GM23248 (cell line): ENCODE measurements around the gene PIP4K2A. TPM values are rescaled to one million over a fixed set of nuclear protein-coding genes. Genes with fewer than 3 reads are reported as not detected.

Experiments
- DNase-seq: peaks from one replicate; pipeline ENCODE4 v3.0.0-alpha.2; 2015
- H2AFZ ChIP-seq: fragments of 200-600 bp; sonication (generic); 2 replicates; pipeline ENCODE4 v1.6.1; 2016; ENCODE audit warnings: antibody characterized with exemption
- H3F3A ChIP-seq: fragments of 200-600 bp; sonication (generic); 2 replicates; pipeline ENCODE4 v1.6.1; 2016; ENCODE audit warnings: mild to moderate bottlenecking, antibody characterized with exemption, mixed run types; ENCODE audit not compliant: insufficient read depth
- H3K27ac ChIP-seq: fragments of 200-600 bp; sonication (generic); 2 replicates; pipeline ENCODE4 v1.5.1; 2016; ENCODE audit warnings: mild to moderate bottlenecking
- H3K27me3 ChIP-seq: fragments of 200-600 bp; sonication (generic); replicated peaks from 2 replicates; pipeline ENCODE4 v1.6.1; 2016; ENCODE audit warnings: mild to moderate bottlenecking; ENCODE audit not compliant: insufficient read depth
- H3K36me3 ChIP-seq: fragments of 200-600 bp; sonication (generic); 2 replicates; pipeline ENCODE4 v1.6.1; 2016; ENCODE audit warnings: low read depth, mild to moderate bottlenecking
- H3K4me1 ChIP-seq: fragments of 200-600 bp; sonication (generic); 2 replicates; pipeline ENCODE4 v1.6.1; 2016; ENCODE audit warnings: mild to moderate bottlenecking; ENCODE audit not compliant: insufficient read depth
- H3K4me2 ChIP-seq: fragments of 200-600 bp; sonication (generic); one replicate; pipeline ENCODE4 v1.6.1; 2016; ENCODE audit warnings: mild to moderate bottlenecking; ENCODE audit not compliant: unreplicated experiment
- H3K4me3 ChIP-seq: fragments of 200-600 bp; sonication (generic); 2 replicates; pipeline ENCODE4 v1.5.1; 2016; ENCODE audit warnings: mild to moderate bottlenecking
- H3K79me2 ChIP-seq: fragments of 200-600 bp; sonication (generic); 2 replicates; pipeline ENCODE4 v1.6.1; 2016; ENCODE audit warnings: mild to moderate bottlenecking; ENCODE audit not compliant: insufficient read depth
- H3K9ac ChIP-seq: fragments of 200-600 bp; sonication (generic); 2 replicates; pipeline ENCODE4 v1.6.1; 2016; ENCODE audit warnings: mild to moderate bottlenecking
- H3K9me2 ChIP-seq: fragments of 200-600 bp; sonication (generic); 2 replicates; pipeline ENCODE4 v1.6.1; 2016; ENCODE audit warnings: mixed run types, mild to moderate bottlenecking, moderate library complexity; ENCODE audit not compliant: insufficient read depth
- H3K9me3 ChIP-seq: fragments of 200-600 bp; sonication (generic); one replicate; pipeline ENCODE4 v1.6.1; 2017; ENCODE audit warnings: low read depth
- H4K20me1 ChIP-seq: fragments of 200-600 bp; sonication (generic); 2 replicates; pipeline ENCODE4 v1.6.0; 2016; ENCODE audit not compliant: insufficient read depth
- EZH2 ChIP-seq: fragments of 200-600 bp; sonication (generic); IDR thresholded peaks from 2 replicates; pipeline ENCODE4 v1.6.1; 2018; ENCODE audit warnings: antibody characterized with exemption, mild to moderate bottlenecking; ENCODE audit not compliant: insufficient read depth, poor library complexity, severe bottlenecking
- EZH2phosphoT487 ChIP-seq: fragments of 200-600 bp; sonication (generic); IDR thresholded peaks from 2 replicates; pipeline ENCODE4 v1.6.1; 2018; ENCODE audit warnings: antibody characterized with exemption, moderate library complexity, mild to moderate bottlenecking, low read depth; ENCODE audit not compliant: insufficient read depth
- WGBS, 2 experiments: methylation state at CpG; one replicate each; pipeline ENCODE4 v1.1.6; 2015 to 2017; ENCODE audit warnings: low lambda C conversion rate in 2 of 2, low coverage in 1 of 2; ENCODE audit errors: missing lambda C conversion rate in 2 of 2; 5-methylcytosine and 5-hydroxymethylcytosine counted together
- in situ Hi-C: fragments of 300-500 bp; cut with MboI; formaldehyde crosslinking; loops from 2 replicates; pipeline ENCODE4 v1.15.0; 2020
- polyA plus RNA-seq: library from polyadenylated mRNA; unstranded; fragments of >200 nt; fragmentation: Nextera tagmentation; extraction: Ambion mirVana; gene quantifications from 2 replicates; pipeline ENCODE4 v1.2.1, GENCODE V29; 2016
- total RNA-seq: library from RNA; depleted of rRNA; stranded (reverse); fragments of >200 nt; shearing (Covaris generic); gene quantifications from 2 replicates; pipeline ENCODE4 v1.2.3, GENCODE V29; 2014

The PIP4K2A gene
- total and polyA plus RNA-seq, 2 experiments from 2014 or later: 19.8 to 26.9 TPM

DNA sequence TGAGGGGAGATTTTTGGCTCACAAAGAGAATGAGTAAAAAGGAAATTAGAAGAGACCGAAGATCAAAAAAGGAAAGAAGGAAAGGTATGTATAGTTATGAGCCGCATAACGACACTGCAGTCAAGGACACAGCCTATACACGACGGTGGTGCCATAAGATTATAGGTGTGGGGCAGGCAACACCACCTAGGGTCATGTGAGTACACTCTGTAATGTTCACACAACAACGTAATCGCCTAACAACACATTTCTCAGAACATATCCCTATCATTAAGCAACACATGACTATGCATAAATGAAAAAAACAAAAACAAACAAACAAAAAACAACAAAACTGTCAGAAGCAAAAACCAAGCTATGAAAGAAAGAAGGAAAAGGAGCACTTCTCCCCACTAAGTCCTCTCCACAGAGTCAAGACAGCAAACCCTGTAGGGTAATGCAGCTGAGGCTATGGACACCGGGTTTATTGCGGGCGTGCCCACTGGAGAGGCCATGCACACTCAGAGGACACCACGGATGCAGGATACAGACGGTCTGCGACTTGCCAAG lies 45.1 kb downstream of the PIP4K2A start:
- no peak overlapping the region for H2AFZ ChIP-seq
- H3K27ac ChIP-seq: no peak overlapping the region
- H3F3A ChIP-seq: peaks cover 12% of the 10 kb centered on the region
- DNase-seq: no peak
- H3K9ac ChIP-seq: no peak overlapping the region
- no peaks in the 10 kb centered on the region for H3K36me3 ChIP-seq
- in situ Hi-C loops: no loop called here
- H3K4me1 ChIP-seq: peaks cover 17% of the 10 kb centered on the region
- no peaks in the 10 kb centered on the region for H3K9me3 ChIP-seq
- WGBS, 2 experiments: 94 to 95% methylated on average over 13 of the region's 13 CpGs
- no peaks in the 10 kb centered on the region for H3K27me3 ChIP-seq
- H3K9me2 ChIP-seq: 0 out of 2 replicates have a peak, but pooled peaks cover 3% of the 10 kb centered on the region
- no peak overlapping the region for H3K4me2 ChIP-seq
- TF ChIP-seq EZH2 (no peak), EZH2phosphoT487 (no peak)
- no peaks in the 10 kb centered on the region; the same call in 1 of the 2 replicates for H4K20me1 ChIP-seq
- H3K4me3 ChIP-seq: no peak overlapping the region
- peaks cover 100% of the 10 kb centered on the region for H3K79me2 ChIP-seq

DNA sequence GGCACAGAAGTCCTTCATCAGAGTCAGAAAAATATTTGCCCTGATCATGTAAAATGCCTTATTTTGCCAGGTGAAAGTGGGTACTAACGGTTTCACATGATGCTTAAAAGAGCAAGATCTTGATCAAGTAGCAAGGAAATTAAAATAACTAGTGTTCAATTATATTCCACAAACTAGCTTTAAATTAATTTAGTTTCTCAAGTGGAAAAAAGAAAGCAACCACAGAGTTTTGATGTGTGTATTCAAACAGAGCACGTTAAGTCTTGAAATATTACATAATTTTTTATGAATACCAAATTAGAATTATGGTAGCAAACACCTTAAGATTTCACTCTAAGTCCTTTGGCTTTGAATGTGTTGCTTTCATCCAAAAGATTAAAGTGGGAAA lies 47.3 kb downstream of the PIP4K2A start:
- Histone ChIP-seq H3K4me1 (peaks cover 10% of the 10 kb centered on the region), H3K4me2 (no peak overlapping the region), H3K36me3 (no peaks in the 10 kb centered on the region), H3K9ac (no peak overlapping the region), H3K79me2 (peaks cover 98% of the 10 kb centered on the region), H3F3A (no peaks in the 10 kb centered on the region), H3K27ac (no peak overlapping the region), H3K9me2 (0 out of 2 replicates have a peak, but pooled peaks cover 3% of the 10 kb centered on the region), H3K9me3 (no peaks in the 10 kb centered on the region), H3K27me3 (no peaks in the 10 kb centered on the region), H4K20me1 (no peaks in the 10 kb centered on the region; the same call in 1 of the 2 replicates), H2AFZ (no peak overlapping the region), H3K4me3 (no peak overlapping the region)
- WGBS, 2 experiments: 90 to 97% methylated on average over 2 of the region's 2 CpGs
- in situ Hi-C loops: no loop called here
- TF ChIP-seq EZH2 (no peak), EZH2phosphoT487 (no peak)
- DNase-seq: no peak

DNA sequence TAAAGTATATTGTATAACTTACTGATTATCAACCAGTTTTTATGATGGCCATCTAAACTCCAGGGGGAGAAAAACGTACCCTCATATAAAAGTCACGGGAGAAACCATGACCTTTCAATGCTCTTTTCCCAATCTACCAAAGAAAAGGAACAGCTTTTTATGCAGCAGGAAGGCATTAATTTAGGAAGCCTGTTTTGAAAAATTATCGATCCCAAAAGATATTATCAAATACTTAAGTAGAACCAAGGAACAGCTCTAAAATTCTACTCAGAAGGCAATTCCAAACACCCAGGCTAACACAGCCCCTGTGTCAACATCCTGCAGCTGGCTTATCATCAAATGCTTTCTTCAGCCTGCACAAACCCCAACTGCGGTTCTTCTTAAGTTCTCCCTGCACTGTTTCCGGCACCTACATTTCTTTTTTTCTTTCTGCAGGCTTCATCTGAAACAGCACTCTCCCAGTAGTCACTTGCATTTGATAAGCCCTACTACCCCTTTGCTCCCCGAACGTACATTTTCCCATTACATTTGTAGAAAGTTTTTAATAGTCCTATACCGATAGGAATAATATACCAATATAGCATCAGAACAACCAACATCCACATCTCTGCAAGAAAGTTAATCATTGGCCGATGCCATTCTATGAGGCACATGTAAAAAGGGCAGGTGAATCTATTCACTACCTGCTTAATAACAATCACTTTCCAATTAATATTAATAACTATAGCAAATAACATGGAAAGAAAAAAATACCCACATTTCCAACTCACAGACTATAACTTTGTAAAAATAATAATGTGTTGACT lies 47.9 kb downstream of the PIP4K2A start:
- Histone ChIP-seq H4K20me1 (no peaks in the 10 kb centered on the region; the same call in 1 of the 2 replicates), H2AFZ (no peak overlapping the region), H3K9ac (no peak overlapping the region), H3F3A (no peaks in the 10 kb centered on the region), H3K27me3 (no peaks in the 10 kb centered on the region), H3K9me2 (0 out of 2 replicates have a peak, but pooled peaks cover 3% of the 10 kb centered on the region), H3K4me2 (no peak overlapping the region), H3K79me2 (peaks cover 98% of the 10 kb centered on the region), H3K36me3 (no peaks in the 10 kb centered on the region), H3K4me1 (peaks cover 10% of the 10 kb centered on the region), H3K27ac (no peak overlapping the region), H3K4me3 (no peak overlapping the region), H3K9me3 (no peaks in the 10 kb centered on the region)
- WGBS, 2 experiments: 74% methylated on average over 9 of the region's 9 CpGs
- in situ Hi-C loops: no loop called here
- DNase-seq: no peak
- TF ChIP-seq EZH2phosphoT487 (no peak), EZH2 (no peak)

DNA sequence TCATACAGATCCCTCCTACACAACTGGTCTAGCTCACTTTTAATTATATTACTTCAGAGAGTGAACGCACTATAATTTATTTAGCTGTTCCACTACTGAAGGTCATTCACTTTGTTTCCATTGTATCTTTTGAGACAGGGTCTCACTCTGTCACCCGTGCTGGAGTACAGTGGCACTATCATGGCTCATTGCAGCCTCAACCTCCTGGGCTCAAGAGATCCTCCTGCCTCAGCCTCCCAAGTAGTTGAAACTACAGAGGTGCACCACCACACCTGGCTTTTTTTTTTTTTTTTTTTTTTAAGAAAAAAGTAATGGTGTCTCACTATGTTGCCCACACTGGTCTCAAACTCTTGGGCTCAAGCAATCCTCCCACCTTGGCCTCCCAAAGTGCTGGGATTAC lies 49.0 kb downstream of the PIP4K2A start:
- H3K4me1 ChIP-seq: 0 out of 2 replicates have a peak, but pooled peaks cover 1% of the 10 kb centered on the region
- H3K4me2 ChIP-seq: no peak overlapping the region
- no peak overlapping the region for H3K9ac ChIP-seq
- no peaks in the 10 kb centered on the region for H3F3A ChIP-seq
- TF ChIP-seq EZH2 (no peak), EZH2phosphoT487 (no peak)
- no peaks in the 10 kb centered on the region for H3K9me3 ChIP-seq
- H2AFZ ChIP-seq: no peak overlapping the region
- H3K79me2 ChIP-seq: peaks cover 98% of the 10 kb centered on the region
- no peaks in the 10 kb centered on the region for H4K20me1 ChIP-seq
- in situ Hi-C loops: no loop called here
- no peak for DNase-seq
- no peaks in the 10 kb centered on the region for H3K27me3 ChIP-seq
- no peaks in the 10 kb centered on the region for H3K36me3 ChIP-seq
- H3K9me2 ChIP-seq: 0 out of 2 replicates have a peak, but pooled peaks cover 3% of the 10 kb centered on the region
- H3K4me3 ChIP-seq: no peak overlapping the region
- WGBS, 2 experiments: 97 to 98% methylated on average over 2 of the region's 2 CpGs
- H3K27ac ChIP-seq: no peak overlapping the region
